ENCODE results near the gene SGCA.
A peak's percentile ranks its signal among the peaks of the same experiment; 100 is the strongest.

GRCh38 chr17:50176559-50177357 lies 11.0 kb downstream of the SGCA start:
- TF ChIP-seq CTCF (IDR thresholded peaks at IDR 0.05): peak in 2 of 4 experiments; percentile 19 to 20
- no peak for TF ChIP-seq POLR2AphosphoS5 (IDR thresholded peaks at IDR 0.05)
- TF ChIP-seq EP300 (IDR thresholded peaks at IDR 0.05): no peak
- no peak for TF ChIP-seq POLR2A (IDR thresholded peaks at IDR 0.05)
